Measurements from ENCODE around the gene DIP2B. TPM values are rescaled to one million over a fixed set of nuclear protein-coding genes. Genes with fewer than 3 reads are reported as not detected.

Gene DIP2B
- total RNA-seq, 1 donor from 2014 or later, result 37.1 TPM

- H3K27me3 Mint-ChIP-seq (ENCODE audit: insufficient read depth, low read depth), result peaks cover 2% of the 10 kb centered on the region
- Histone ChIP-seq H3K27me3 (no peaks in the 10 kb centered on the region), H2AFZ (replicated peaks) (no peak overlapping the region), H3F3A (ENCODE audit: low read depth) (no peaks in the 10 kb centered on the region), H3K4me2 (no peak overlapping the region), H3K4me1 (no peaks in the 10 kb centered on the region), H3K9ac (no peak overlapping the region), H3K79me2 (ENCODE audit: low read depth) (peaks cover 94% of the 10 kb centered on the region), H3K27ac (no peak overlapping the region), H4K20me1 (ENCODE audit: low read depth) (no peaks in the 10 kb centered on the region), H3K4me3 (no peak overlapping the region), H3K36me3 (no peaks in the 10 kb centered on the region), H3K9me3 (ENCODE audit: low read depth) (no peaks in the 10 kb centered on the region)
- no peak for DNase-seq (ENCODE audit: low spot score)
- H3K36me3 Mint-ChIP-seq, result peaks cover 38% of the 10 kb centered on the region
- no peak overlapping the region for H3K27ac Mint-ChIP-seq
- no peaks in the 10 kb centered on the region for H3K4me1 Mint-ChIP-seq
- H3K4me3 Mint-ChIP-seq, result no peak overlapping the region
- no peak for TF ChIP-seq CTCF (IDR thresholded peaks at IDR 0.05)
- no peak for TF ChIP-seq EZH2phosphoT487 (IDR thresholded peaks at IDR 0.05)
- TF ChIP-seq EZH2 (IDR thresholded peaks at IDR 0.05), result no peak
- peaks cover 13% of the 10 kb centered on the region for H3K9me3 Mint-ChIP-seq
Observed at GRCh38 chr12:50775251-50775650, 270.5 kb downstream of the DIP2B start.

- Histone ChIP-seq H3K9me3 (ENCODE audit: low read depth) (no peaks in the 10 kb centered on the region), H2AFZ (replicated peaks) (no peak overlapping the region), H3K4me2 (no peak overlapping the region), H3K4me1 (no peaks in the 10 kb centered on the region), H3K79me2 (ENCODE audit: low read depth) (peaks cover 76% of the 10 kb centered on the region), H3K9ac (no peak overlapping the region), H3K36me3 (no peaks in the 10 kb centered on the region), H3K27me3 (no peaks in the 10 kb centered on the region), H3F3A (ENCODE audit: low read depth) (no peaks in the 10 kb centered on the region), H3K27ac (no peak overlapping the region), H4K20me1 (ENCODE audit: low read depth) (no peaks in the 10 kb centered on the region), H3K4me3 (no peak overlapping the region)
- H3K27ac Mint-ChIP-seq, result no peak overlapping the region
- no peak for DNase-seq (ENCODE audit: low spot score)
- no peak overlapping the region for H3K4me3 Mint-ChIP-seq
- TF ChIP-seq EZH2phosphoT487 (IDR thresholded peaks at IDR 0.05) (no peak), EZH2 (IDR thresholded peaks at IDR 0.05) (no peak), CTCF (IDR thresholded peaks at IDR 0.05) (no peak)
- no peaks in the 10 kb centered on the region for H3K4me1 Mint-ChIP-seq
- peaks cover 5% of the 10 kb centered on the region for H3K9me3 Mint-ChIP-seq
- H3K27me3 Mint-ChIP-seq (ENCODE audit: insufficient read depth, low read depth), result peaks cover 2% of the 10 kb centered on the region
- peaks cover 32% of the 10 kb centered on the region for H3K36me3 Mint-ChIP-seq
Observed at GRCh38 chr12:50776749-50777728, 272.3 kb downstream of the DIP2B start.

- Histone ChIP-seq H3K4me2 (no peak overlapping the region), H3K36me3 (no peaks in the 10 kb centered on the region), H4K20me1 (ENCODE audit: low read depth) (no peaks in the 10 kb centered on the region), H2AFZ (replicated peaks) (no peak overlapping the region), H3F3A (ENCODE audit: low read depth) (no peaks in the 10 kb centered on the region), H3K27me3 (no peaks in the 10 kb centered on the region), H3K9ac (no peak overlapping the region), H3K4me1 (no peaks in the 10 kb centered on the region), H3K79me2 (ENCODE audit: low read depth) (peaks cover 60% of the 10 kb centered on the region), H3K9me3 (ENCODE audit: low read depth) (no peaks in the 10 kb centered on the region), H3K4me3 (no peak overlapping the region), H3K27ac (no peak overlapping the region)
- H3K4me1 Mint-ChIP-seq, result no peaks in the 10 kb centered on the region
- no peak for DNase-seq (ENCODE audit: low spot score)
- no peak for TF ChIP-seq CTCF (IDR thresholded peaks at IDR 0.05)
- TF ChIP-seq EZH2 (IDR thresholded peaks at IDR 0.05), result no peak
- TF ChIP-seq EZH2phosphoT487 (IDR thresholded peaks at IDR 0.05), result no peak
- H3K27me3 Mint-ChIP-seq (ENCODE audit: insufficient read depth, low read depth), result no peaks in the 10 kb centered on the region
- no peak overlapping the region for H3K27ac Mint-ChIP-seq
- peaks cover 2% of the 10 kb centered on the region for H3K9me3 Mint-ChIP-seq
- peaks cover 21% of the 10 kb centered on the region for H3K36me3 Mint-ChIP-seq
- H3K4me3 Mint-ChIP-seq, result no peak overlapping the region
Observed at GRCh38 chr12:50778663-50779590, 274.1 kb downstream of the DIP2B start.

Data from neural progenitor cell (in vitro differentiated cells).